NB4 (cell line): ENCODE results near the gene PNPLA7.

Source experiments
- DNase-seq: peaks from one replicate; pipeline ENCODE4 v3.0.0; 2010; ENCODE audit warnings: low read depth
- H3K4me3 ChIP-seq: one replicate; pipeline ENCODE4 v1.5.1; 2011; ENCODE audit warnings: mild to moderate bottlenecking, low read depth, low read length, moderate library complexity
- CTCF ChIP-seq: IDR thresholded peaks from one replicate; pipeline ENCODE4 v1.5.1; 2012; ENCODE audit warnings: low read depth, low read length
- MAX ChIP-seq: IDR thresholded peaks from 2 replicates; pipeline ENCODE4 v1.6.1; 2011; ENCODE audit warnings: low read depth, low read length
- MYC ChIP-seq: IDR thresholded peaks from 2 replicates; pipeline ENCODE4 v1.6.1; 2011; ENCODE audit warnings: low read depth, low read length
- POLR2A ChIP-seq: IDR thresholded peaks from 2 replicates; pipeline ENCODE4 v1.6.1; 2011; ENCODE audit warnings: mild to moderate bottlenecking; ENCODE audit not compliant: insufficient read length; ENCODE audit errors: extremely low read depth

Gene PNPLA7

GRCh38 chr9:137431416-137431931 is 118.7 kb downstream of the PNPLA7 start:
- no peak for TF ChIP-seq CTCF
- TF ChIP-seq MYC: no peak
- no peak for TF ChIP-seq MAX
- no peak for TF ChIP-seq POLR2A

GRCh38 chr9:137430723-137431415 is 119.3 kb downstream of the PNPLA7 start:
- no peak overlapping the region for H3K4me3 ChIP-seq
- DNase-seq: no peak
- TF ChIP-seq POLR2A (no peak), MAX (no peak), CTCF (no peak), MYC (no peak)

More at GRCh38 chr9:137431416-137431931, 118.7 kb downstream of the PNPLA7 start:
- H3K4me3 ChIP-seq: no peak overlapping the region
- DNase-seq: no peak

- DNase-seq: no peak
- TF ChIP-seq CTCF (no peak), MAX (no peak), MYC (no peak), POLR2A (no peak)
- H3K4me3 ChIP-seq: no peak overlapping the region
Measured at GRCh38 chr9:137429974-137430722, 120.1 kb downstream of the PNPLA7 start.

GRCh38 chr9:137429546-137429890 is 120.7 kb downstream of the PNPLA7 start:
- H3K4me3 ChIP-seq: no peak overlapping the region
- TF ChIP-seq POLR2A (no peak), CTCF (no peak), MAX (no peak), MYC (no peak)
- DNase-seq: no peak

GRCh38 chr9:137428841-137429545 is 121.2 kb downstream of the PNPLA7 start:
- TF ChIP-seq MAX: no peak
- no peak for TF ChIP-seq MYC
- TF ChIP-seq CTCF: no peak
- TF ChIP-seq POLR2A: no peak
- DNase-seq: no peak

More at GRCh38 chr9:137428841-137429545, 121.2 kb downstream of the PNPLA7 start:
- no peak overlapping the region for H3K4me3 ChIP-seq
